ENCODE data around the gene CNTNAP3. TPM values are rescaled to one million over a fixed set of nuclear protein-coding genes. Genes with fewer than 3 reads are reported as not detected.
"Not testable (repeated sequence)": the region's sequence is repeated elsewhere in the genome, so short reads cannot be mapped to it uniquely, and the experiment has no call there.

Gene CNTNAP3
- total and polyA plus RNA-seq, 7 experiments from 2014 or later, result not detected

- H3K4me1 ChIP-seq (ENCODE audit: control insufficient read depth in 2 of 2, insufficient read depth in 2 of 2, low read length in 2 of 2); CTCF ChIA-PET; H3K9me3 ChIP-seq (ENCODE audit: control insufficient read depth in 2 of 3, low read length in 3 of 3); intact Hi-C loops (cut with micrococcal nuclease); H3K36me3 Mint-ChIP-seq; H3K4me3 ChIP-seq (ENCODE audit: low read length); H3K9me3 Mint-ChIP-seq; H3K4me1 Mint-ChIP-seq; H3K27me3 ChIP-seq (ENCODE audit: control insufficient read depth in 2 of 2, insufficient read depth in 2 of 2, low read length in 2 of 2); H3K27ac Mint-ChIP-seq; DNase-seq; H3K36me3 ChIP-seq (ENCODE audit: control insufficient read depth in 2 of 3, insufficient read depth in 3 of 3, low read length in 3 of 3); H3K27ac ChIP-seq (ENCODE audit: low read depth, low read length); H3K4me3 Mint-ChIP-seq; POLR2A ChIA-PET: not testable (repeated sequence)
- H3K27me3 Mint-ChIP-seq, result peaks cover 3 to 15% (median 9%) of the 10 kb centered on the region in 5 donors
- peak; percentile 22 for ATAC-seq
Observed at GRCh38 chr9:39073537-39073936, 214.4 kb downstream of the CNTNAP3 start.

- CTCF ChIA-PET; H3K27ac ChIP-seq (ENCODE audit: low read depth, low read length); H3K4me1 ChIP-seq (ENCODE audit: control insufficient read depth in 2 of 2, insufficient read depth in 2 of 2, low read length in 2 of 2); H3K36me3 ChIP-seq (ENCODE audit: control insufficient read depth in 2 of 3, insufficient read depth in 3 of 3, low read length in 3 of 3); intact Hi-C loops (cut with micrococcal nuclease); H3K4me3 Mint-ChIP-seq; H3K4me1 Mint-ChIP-seq; H3K4me3 ChIP-seq (ENCODE audit: low read length); H3K36me3 Mint-ChIP-seq; H3K9me3 ChIP-seq (ENCODE audit: control insufficient read depth in 2 of 3, low read length in 3 of 3); H3K27ac Mint-ChIP-seq; H3K9me3 Mint-ChIP-seq; H3K27me3 ChIP-seq (ENCODE audit: control insufficient read depth in 2 of 2, insufficient read depth in 2 of 2, low read length in 2 of 2); DNase-seq; POLR2A ChIA-PET: not testable (repeated sequence)
- H3K27me3 Mint-ChIP-seq, result peaks cover 0 to 10% (median 8%) of the 10 kb centered on the region in 5 donors
- ATAC-seq, result peak; percentile 31
Observed at GRCh38 chr9:39067683-39068082, 220.3 kb downstream of the CNTNAP3 start.

GRCh38 chr9:39062966-39063365, 225.0 kb downstream of the CNTNAP3 start:
- H3K4me3 Mint-ChIP-seq; H3K9me3 Mint-ChIP-seq; intact Hi-C loops (cut with micrococcal nuclease); H3K36me3 Mint-ChIP-seq; H3K27me3 ChIP-seq (ENCODE audit: control insufficient read depth in 2 of 2, insufficient read depth in 2 of 2, low read length in 2 of 2); H3K4me1 Mint-ChIP-seq; DNase-seq; POLR2A ChIA-PET; H3K36me3 ChIP-seq (ENCODE audit: control insufficient read depth in 2 of 3, insufficient read depth in 3 of 3, low read length in 3 of 3); CTCF ChIA-PET; H3K27me3 Mint-ChIP-seq; H3K27ac ChIP-seq (ENCODE audit: low read depth, low read length); H3K4me3 ChIP-seq (ENCODE audit: low read length); ATAC-seq; H3K9me3 ChIP-seq (ENCODE audit: control insufficient read depth in 2 of 3, low read length in 3 of 3); H3K27ac Mint-ChIP-seq; H3K4me1 ChIP-seq (ENCODE audit: control insufficient read depth in 2 of 2, insufficient read depth in 2 of 2, low read length in 2 of 2): not testable (repeated sequence)

GRCh38 chr9:39054453-39054852, 233.5 kb downstream of the CNTNAP3 start:
- H3K4me3 ChIP-seq (ENCODE audit: low read length); H3K4me3 Mint-ChIP-seq; POLR2A ChIA-PET; H3K36me3 ChIP-seq (ENCODE audit: control insufficient read depth in 2 of 3, insufficient read depth in 3 of 3, low read length in 3 of 3); H3K27ac Mint-ChIP-seq; intact Hi-C loops (cut with micrococcal nuclease); H3K4me1 Mint-ChIP-seq; H3K36me3 Mint-ChIP-seq; ATAC-seq; CTCF ChIA-PET; H3K4me1 ChIP-seq (ENCODE audit: control insufficient read depth in 2 of 2, insufficient read depth in 2 of 2, low read length in 2 of 2); H3K9me3 Mint-ChIP-seq; H3K27ac ChIP-seq (ENCODE audit: low read depth, low read length); H3K9me3 ChIP-seq (ENCODE audit: control insufficient read depth in 2 of 3, low read length in 3 of 3); H3K27me3 ChIP-seq (ENCODE audit: control insufficient read depth in 2 of 2, insufficient read depth in 2 of 2, low read length in 2 of 2); H3K27me3 Mint-ChIP-seq; DNase-seq: not testable (repeated sequence)

- H3K4me3 ChIP-seq (ENCODE audit: low read length); H3K4me1 Mint-ChIP-seq; DNase-seq; POLR2A ChIA-PET; H3K27me3 ChIP-seq (ENCODE audit: control insufficient read depth in 2 of 2, insufficient read depth in 2 of 2, low read length in 2 of 2); H3K9me3 ChIP-seq (ENCODE audit: control insufficient read depth in 2 of 3, low read length in 3 of 3); H3K36me3 Mint-ChIP-seq; CTCF ChIA-PET; H3K4me3 Mint-ChIP-seq; H3K9me3 Mint-ChIP-seq; intact Hi-C loops (cut with micrococcal nuclease); ATAC-seq; H3K4me1 ChIP-seq (ENCODE audit: control insufficient read depth in 2 of 2, insufficient read depth in 2 of 2, low read length in 2 of 2); H3K27ac Mint-ChIP-seq; H3K27ac ChIP-seq (ENCODE audit: low read depth, low read length); H3K36me3 ChIP-seq (ENCODE audit: control insufficient read depth in 2 of 3, insufficient read depth in 3 of 3, low read length in 3 of 3): not testable (repeated sequence)
- H3K27me3 Mint-ChIP-seq, result peaks cover 0 to 15% (median 4%) of the 10 kb centered on the region in 5 donors
Observed at GRCh38 chr9:39046833-39047232, 241.1 kb downstream of the CNTNAP3 start.

GRCh38 chr9:39042352-39042803, 245.6 kb downstream of the CNTNAP3 start:
- H3K4me3 ChIP-seq (ENCODE audit: low read length); H3K9me3 Mint-ChIP-seq; H3K4me3 Mint-ChIP-seq; intact Hi-C loops (cut with micrococcal nuclease); H3K27me3 ChIP-seq (ENCODE audit: control insufficient read depth in 2 of 2, insufficient read depth in 2 of 2, low read length in 2 of 2); H3K4me1 Mint-ChIP-seq; DNase-seq; H3K36me3 Mint-ChIP-seq; H3K27ac ChIP-seq (ENCODE audit: low read depth, low read length); H3K9me3 ChIP-seq (ENCODE audit: control insufficient read depth in 2 of 3, low read length in 3 of 3); POLR2A ChIA-PET; ATAC-seq; H3K27ac Mint-ChIP-seq; H3K36me3 ChIP-seq (ENCODE audit: control insufficient read depth in 2 of 3, insufficient read depth in 3 of 3, low read length in 3 of 3); CTCF ChIA-PET; H3K4me1 ChIP-seq (ENCODE audit: control insufficient read depth in 2 of 2, insufficient read depth in 2 of 2, low read length in 2 of 2): not testable (repeated sequence)
- H3K27me3 Mint-ChIP-seq, result peaks cover 0 to 28% (median 4%) of the 10 kb centered on the region in 5 donors

- not testable (repeated sequence) for H3K27ac Mint-ChIP-seq, H3K4me1 Mint-ChIP-seq
Observed at GRCh38 chr9:39041774-39042173, 246.2 kb downstream of the CNTNAP3 start.

More at GRCh38 chr9:39041774-39042173, 246.2 kb downstream of the CNTNAP3 start:
- CTCF ChIA-PET; H3K36me3 Mint-ChIP-seq; H3K4me3 Mint-ChIP-seq; H3K36me3 ChIP-seq (ENCODE audit: control insufficient read depth in 2 of 3, insufficient read depth in 3 of 3, low read length in 3 of 3); H3K4me1 ChIP-seq (ENCODE audit: control insufficient read depth in 2 of 2, insufficient read depth in 2 of 2, low read length in 2 of 2); H3K9me3 Mint-ChIP-seq; DNase-seq; H3K27me3 ChIP-seq (ENCODE audit: control insufficient read depth in 2 of 2, insufficient read depth in 2 of 2, low read length in 2 of 2); POLR2A ChIA-PET; H3K4me3 ChIP-seq (ENCODE audit: low read length); H3K9me3 ChIP-seq (ENCODE audit: control insufficient read depth in 2 of 3, low read length in 3 of 3); H3K27ac ChIP-seq (ENCODE audit: low read depth, low read length); intact Hi-C loops (cut with micrococcal nuclease); ATAC-seq: not testable (repeated sequence)
- H3K27me3 Mint-ChIP-seq, result peaks cover 0 to 28% (median 4%) of the 10 kb centered on the region in 5 donors
